Uterus (tissue), 2 donors: ENCODE data around the gene SULF2.

Source experiments
- CTCF ChIP-seq, 4 experiments: fragments of 200-600 bp in 2 of 4; fragments of 450-650 bp in 2 of 4; sonication (generic) in 2 of 4; IDR thresholded peaks; one replicate each; pipeline ENCODE4 v1.5.1; 2016 to 2019; ENCODE audit warnings: antibody characterized with exemption in 4 of 4, mild to moderate bottlenecking in 2 of 4, moderate library complexity in 1 of 4
- POLR2A ChIP-seq, 2 donors: fragments of 450-650 bp; IDR thresholded peaks; one replicate each; pipeline ENCODE4 v1.6.1; 2016; ENCODE audit warnings: antibody characterized with exemption in 2 of 2, mild to moderate bottlenecking in 1 of 2, moderate library complexity in 1 of 2

DNA sequence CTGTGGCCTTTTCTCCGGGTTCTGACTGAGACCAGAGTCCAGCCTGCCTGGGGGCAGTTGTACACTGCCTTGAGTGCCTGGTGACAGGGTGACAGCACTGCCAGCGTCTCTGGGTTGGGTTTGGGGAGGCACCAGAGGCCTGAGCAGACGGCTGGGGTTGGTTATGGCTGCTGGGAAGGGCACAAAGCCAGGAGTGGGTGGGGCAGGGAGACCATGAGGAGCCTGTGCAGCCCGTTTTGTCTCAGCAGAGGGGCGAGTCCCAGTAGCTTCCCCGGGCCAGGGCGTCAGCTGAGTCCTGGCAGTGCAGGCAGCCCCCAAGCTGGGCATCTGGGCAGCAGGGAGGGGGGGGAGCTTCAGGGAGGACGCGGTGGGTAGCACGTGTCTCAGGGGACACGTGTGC is 15.3 kb upstream of the SULF2 start:
- TF ChIP-seq CTCF (IDR thresholded peaks at IDR 0.05) (no peak), POLR2A (IDR thresholded peaks at IDR 0.05) (no peak)
